Neural crest cell (in vitro differentiated cells): ENCODE data around the gene PPP3CA. TPM values are rescaled to one million over a fixed set of nuclear protein-coding genes. Genes with fewer than 3 reads are reported as not detected.

Experiments used
- DNase-seq: peaks from one replicate; pipeline ENCODE4 v3.0.0; 2021; ENCODE audit warnings: low read depth, mixed read lengths, low spot score
- H3K27ac Mint-ChIP-seq: one replicate; pipeline ENCODE4 v1.8.0; 2021; ENCODE audit warnings: mild to moderate bottlenecking, mixed read lengths; ENCODE audit not compliant: unreplicated experiment
- H3K27me3 Mint-ChIP-seq: 2 replicates; pipeline ENCODE4 v1.8.0; 2021; ENCODE audit warnings: low read depth, mild to moderate bottlenecking, mixed read lengths
- H3K36me3 Mint-ChIP-seq: 2 replicates; pipeline ENCODE4 v1.8.0; 2021; ENCODE audit warnings: low read depth, mild to moderate bottlenecking, mixed read lengths
- H3K4me1 Mint-ChIP-seq: 2 replicates; pipeline ENCODE4 v1.8.0; 2021; ENCODE audit warnings: mixed read lengths
- H3K4me3 Mint-ChIP-seq: one replicate; pipeline ENCODE4 v1.8.0; 2021; ENCODE audit warnings: mild to moderate bottlenecking, mixed read lengths
- H3K9me3 Mint-ChIP-seq: 2 replicates; pipeline ENCODE4 v1.8.0; 2021; ENCODE audit warnings: mixed read lengths
- total RNA-seq: library from RNA; stranded (reverse); gene quantifications from 2 replicates; pipeline ENCODE4 v1.2.1, GENCODE V29; 2021
- TF ChIP-seq, protein P1 (sequence below): fragments of 200-600 bp; sonication (generic); conservative IDR thresholded peaks from 2 replicates; pipeline ENCODE4 v1.5.0; 2021; ENCODE audit warnings: antibody characterized with exemption, mild to moderate bottlenecking

The PPP3CA gene
- total RNA-seq, 1 donor from 2014 or later = 12.2 TPM

DNA sequence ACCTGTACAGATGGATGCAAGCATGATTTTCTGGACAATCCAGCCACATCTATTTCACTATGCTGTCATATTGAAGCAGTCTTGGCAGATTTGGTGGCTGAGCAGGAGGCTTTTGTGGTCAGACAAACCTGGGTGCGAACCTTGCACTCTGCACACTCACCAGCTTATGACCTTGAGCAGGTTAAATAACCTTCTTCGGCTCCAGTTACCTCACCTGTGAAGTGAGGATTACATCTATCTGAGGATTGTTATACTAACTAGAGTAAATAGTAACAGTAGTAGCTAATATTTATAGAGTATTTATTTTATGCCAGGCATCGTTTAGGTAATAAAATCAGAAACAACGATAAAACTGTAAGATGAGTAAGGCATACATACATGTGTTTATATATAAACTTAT lies 150.0 kb downstream of the PPP3CA start:
- Mint-ChIP-seq H3K27me3 (no peaks in the 10 kb centered on the region), H3K4me1 (peaks cover 3% of the 10 kb centered on the region), H3K9me3 (no peaks in the 10 kb centered on the region), H3K36me3 (no peaks in the 10 kb centered on the region), H3K4me3 (no peak overlapping the region), H3K27ac (no peak overlapping the region)
- TF ChIP-seq, protein P1, sequence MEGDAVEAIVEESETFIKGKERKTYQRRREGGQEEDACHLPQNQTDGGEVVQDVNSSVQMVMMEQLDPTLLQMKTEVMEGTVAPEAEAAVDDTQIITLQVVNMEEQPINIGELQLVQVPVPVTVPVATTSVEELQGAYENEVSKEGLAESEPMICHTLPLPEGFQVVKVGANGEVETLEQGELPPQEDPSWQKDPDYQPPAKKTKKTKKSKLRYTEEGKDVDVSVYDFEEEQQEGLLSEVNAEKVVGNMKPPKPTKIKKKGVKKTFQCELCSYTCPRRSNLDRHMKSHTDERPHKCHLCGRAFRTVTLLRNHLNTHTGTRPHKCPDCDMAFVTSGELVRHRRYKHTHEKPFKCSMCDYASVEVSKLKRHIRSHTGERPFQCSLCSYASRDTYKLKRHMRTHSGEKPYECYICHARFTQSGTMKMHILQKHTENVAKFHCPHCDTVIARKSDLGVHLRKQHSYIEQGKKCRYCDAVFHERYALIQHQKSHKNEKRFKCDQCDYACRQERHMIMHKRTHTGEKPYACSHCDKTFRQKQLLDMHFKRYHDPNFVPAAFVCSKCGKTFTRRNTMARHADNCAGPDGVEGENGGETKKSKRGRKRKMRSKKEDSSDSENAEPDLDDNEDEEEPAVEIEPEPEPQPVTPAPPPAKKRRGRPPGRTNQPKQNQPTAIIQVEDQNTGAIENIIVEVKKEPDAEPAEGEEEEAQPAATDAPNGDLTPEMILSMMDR = no peak
- no peak for DNase-seq

- no peak overlapping the region for H3K27ac Mint-ChIP-seq
- DNase-seq = no peak
- no peaks in the 10 kb centered on the region for H3K36me3 Mint-ChIP-seq
- TF ChIP-seq, protein P1 = no peak
- no peak overlapping the region for H3K4me3 Mint-ChIP-seq
- no peaks in the 10 kb centered on the region for H3K27me3 Mint-ChIP-seq
- H3K9me3 Mint-ChIP-seq = no peaks in the 10 kb centered on the region
- peaks cover 14% of the 10 kb centered on the region for H3K4me1 Mint-ChIP-seq
These were observed 155.1 kb downstream of the PPP3CA start for GRCh38 chr4:101192244-101192643.

- Mint-ChIP-seq H3K4me1 (peaks cover 14% of the 10 kb centered on the region), H3K9me3 (no peaks in the 10 kb centered on the region), H3K4me3 (no peak overlapping the region), H3K27ac (no peak overlapping the region), H3K36me3 (no peaks in the 10 kb centered on the region), H3K27me3 (no peaks in the 10 kb centered on the region)
- TF ChIP-seq, protein P1 = no peak
- DNase-seq = no peak
These were observed 155.8 kb downstream of the PPP3CA start for GRCh38 chr4:101191302-101192098.

DNA sequence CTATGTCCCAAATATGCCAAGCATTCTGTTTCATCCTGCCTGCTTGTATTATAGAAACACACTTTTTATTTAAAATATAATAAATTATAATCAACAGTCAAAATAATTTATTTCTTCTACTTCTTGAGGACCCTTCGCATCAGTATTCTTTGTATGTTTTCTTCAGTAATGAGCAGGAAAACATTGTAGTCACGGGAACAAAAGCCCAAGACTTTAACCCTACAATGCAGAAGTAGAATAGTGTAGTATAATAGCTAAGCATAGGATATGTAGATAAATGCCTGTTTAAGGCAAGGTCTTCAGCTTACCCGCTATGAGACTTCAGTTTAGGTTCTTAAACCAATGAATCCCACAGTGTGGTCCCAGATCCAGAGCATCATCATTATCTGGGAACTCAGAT lies 156.6 kb downstream of the PPP3CA start:
- Mint-ChIP-seq H3K27ac (no peak overlapping the region), H3K36me3 (no peaks in the 10 kb centered on the region)
- TF ChIP-seq, protein P1 = no peak

GRCh38 chr4:101188906-101189305 lies 158.4 kb downstream of the PPP3CA start:
- DNase-seq = no peak
- TF ChIP-seq, protein P1 = no peak
- Mint-ChIP-seq H3K9me3 (no peaks in the 10 kb centered on the region), H3K27ac (no peak overlapping the region), H3K27me3 (no peaks in the 10 kb centered on the region), H3K4me3 (no peak overlapping the region), H3K4me1 (peaks cover 14% of the 10 kb centered on the region), H3K36me3 (no peaks in the 10 kb centered on the region)

More for the DNA sequence above, 156.6 kb downstream of the PPP3CA start:
- no peak for DNase-seq
- Mint-ChIP-seq H3K27me3 (no peaks in the 10 kb centered on the region), H3K9me3 (no peaks in the 10 kb centered on the region), H3K4me1 (peaks cover 14% of the 10 kb centered on the region), H3K4me3 (no peak overlapping the region)
